IMR-90 (cell line): Measurements from ENCODE around the gene WDR46. TPM values are rescaled to one million over a fixed set of nuclear protein-coding genes. Genes with fewer than 3 reads are reported as not detected.

ENCODE experiments used
- ATAC-seq: fragments of 200-7000 bp; cut with Tn5 transposase; 2 replicates; pipeline ENCODE4 v1.9.1; 2020; ENCODE audit warnings: low read depth, mild to moderate bottlenecking, moderate library complexity
- BruUV-seq: library from RNA; stranded (reverse); fragments of 400-500 nt; replicated peaks from 2 replicates; lab custom pipeline; 2021; lab: Mats Ljungman, UMichigan
- CTCF ChIA-PET: fragments of 300-600 bp; formaldehyde crosslinking; extraction: SDS; loops from one replicate; lab custom pipeline; 2021; ENCODE audit warnings: antibody characterized with exemption; lab: Yijun Ruan, JAX
- POLR2A ChIA-PET: fragments of 300-600 bp; sonication (Branson Sonifier 250); formaldehyde crosslinking; loops from one replicate; lab custom pipeline; 2022; ENCODE audit warnings: antibody characterized with exemption; ENCODE audit not compliant: unreplicated experiment; lab: Charles Lee
- DNase-seq: peaks from one replicate; pipeline ENCODE4 v3.0.0; 2013
- H2AFZ ChIP-seq: replicated peaks from 2 replicates; pipeline ENCODE3; 2013; ENCODE audit warnings: low read length, mild to moderate bottlenecking; ENCODE audit not compliant: poor library complexity
- H2AK5ac ChIP-seq: 2 replicates; pipeline ENCODE4 v1.6.1; 2013; ENCODE audit warnings: low read depth, low read length, inconsistent platforms
- H2AK9ac ChIP-seq: replicated peaks from 2 replicates; pipeline ENCODE3; 2013; ENCODE audit warnings: mild to moderate bottlenecking, low read depth, low read length, moderate library complexity; ENCODE audit not compliant: poor library complexity
- H2BK120ac ChIP-seq: 2 replicates; pipeline ENCODE4 v1.6.1; 2013; ENCODE audit warnings: low read depth, low read length, inconsistent platforms
- H2BK15ac ChIP-seq: 3 replicates; pipeline ENCODE4 v1.6.1; 2013; ENCODE audit warnings: low read depth, low read length, inconsistent platforms
- H2BK20ac ChIP-seq: 2 replicates; pipeline ENCODE4 v1.6.1; 2013; ENCODE audit warnings: low read depth, mild to moderate bottlenecking, inconsistent platforms, low read length, moderate library complexity
- H2BK5ac ChIP-seq: 2 replicates; pipeline ENCODE4 v1.6.1; 2013; ENCODE audit warnings: mild to moderate bottlenecking, low read depth, low read length, inconsistent platforms; ENCODE audit not compliant: poor library complexity, severe bottlenecking
- H3K14ac ChIP-seq: replicated peaks from 2 replicates; pipeline ENCODE4 v1.6.1; 2013; ENCODE audit warnings: low read depth, low read length, inconsistent platforms
- H3K18ac ChIP-seq: 2 replicates; pipeline ENCODE4 v1.6.1; 2013; ENCODE audit warnings: low read depth, low read length, control low read depth
- H3K23ac ChIP-seq: 2 replicates; pipeline ENCODE4 v1.6.1; 2013; ENCODE audit warnings: low read depth, low read length, inconsistent platforms
- H3K27ac ChIP-seq: 2 replicates; pipeline ENCODE4 v1.5.1; 2013; ENCODE audit warnings: mild to moderate bottlenecking, control low read depth, low read length; ENCODE audit not compliant: insufficient read depth
- H3K27me3 ChIP-seq: 2 replicates; pipeline ENCODE4 v1.6.1; 2013; ENCODE audit warnings: low read length; ENCODE audit not compliant: control insufficient read depth, insufficient read depth
- H3K36me3 ChIP-seq: 2 replicates; pipeline ENCODE4 v1.6.1; 2013; ENCODE audit warnings: low read length, mixed read lengths; ENCODE audit not compliant: control insufficient read depth, insufficient read depth
- H3K4ac ChIP-seq: 2 replicates; pipeline ENCODE4 v1.6.1; 2013; ENCODE audit warnings: low read depth, low read length, inconsistent platforms
- H3K4me1 ChIP-seq: 2 replicates; pipeline ENCODE4 v1.6.1; 2013; ENCODE audit warnings: low read length, mixed read lengths; ENCODE audit not compliant: control insufficient read depth, insufficient read depth
- H3K4me2 ChIP-seq: 2 replicates; pipeline ENCODE4 v1.6.1; 2013; ENCODE audit warnings: low read depth, mild to moderate bottlenecking, control low read depth, low read length, moderate library complexity
- H3K4me3 ChIP-seq: 2 replicates; pipeline ENCODE4 v1.5.1; 2013; ENCODE audit warnings: low read depth, mild to moderate bottlenecking, control low read depth, low read length, moderate library complexity; ENCODE audit not compliant: insufficient read depth
- H3K56ac ChIP-seq: 2 replicates; pipeline ENCODE4 v1.6.1; 2013; ENCODE audit warnings: low read length, inconsistent platforms; ENCODE audit not compliant: insufficient read depth; ENCODE audit errors: extremely low read depth
- H3K79me1 ChIP-seq, 2 experiments: 2 replicates each; pipeline ENCODE4 v1.6.1; 2013; ENCODE audit warnings: low read length in 2 of 2, inconsistent platforms in 1 of 2, low read depth in 1 of 2
- H3K9ac ChIP-seq: 2 replicates; pipeline ENCODE4 v1.6.1; 2013; ENCODE audit warnings: low read depth, low read length, control low read depth
- H3K9me1 ChIP-seq: 2 replicates; pipeline ENCODE4 v1.6.1; 2013; ENCODE audit warnings: low read length, inconsistent platforms; ENCODE audit not compliant: insufficient read depth
- H3K9me3 ChIP-seq: 2 replicates; pipeline ENCODE4 v1.6.1; 2013; ENCODE audit warnings: low read length; ENCODE audit not compliant: control insufficient read depth, insufficient read depth
- H4K20me1 ChIP-seq: 2 replicates; pipeline ENCODE4 v1.6.1; 2013; ENCODE audit warnings: low read length, inconsistent platforms; ENCODE audit not compliant: insufficient read depth
- H4K5ac ChIP-seq: 2 replicates; pipeline ENCODE4 v1.6.1; 2013; ENCODE audit warnings: mild to moderate bottlenecking, low read depth, low read length, control low read depth
- H4K8ac ChIP-seq, 2 experiments: 2 replicates each; pipeline ENCODE4 v1.6.1; 2013; ENCODE audit warnings: low read depth in 2 of 2, low read length in 2 of 2, control low read depth in 1 of 2, inconsistent platforms in 1 of 2
- H4K91ac ChIP-seq: 2 replicates; pipeline ENCODE4 v1.6.1; 2013; ENCODE audit warnings: low read depth, low read length, inconsistent platforms; ENCODE audit not compliant: insufficient read depth
- BHLHE40 ChIP-seq: fragments of 150-350 bp; IDR thresholded peaks from 2 replicates; pipeline ENCODE4 v1.6.1; 2016; ENCODE audit warnings: mild to moderate bottlenecking, low read depth, low read length
- CEBPB ChIP-seq: IDR thresholded peaks from 2 replicates; pipeline ENCODE4 v1.6.1; 2012; ENCODE audit warnings: low read depth, low read length, improper control_type of control experiment
- CHD1 ChIP-seq: IDR thresholded peaks from 2 replicates; pipeline ENCODE4 v1.6.1; 2012; ENCODE audit warnings: low read depth, low read length, improper control_type of control experiment
- CTCF ChIP-seq: conservative IDR thresholded peaks from 2 replicates; pipeline ENCODE4 v1.5.1; 2012; ENCODE audit warnings: mild to moderate bottlenecking, low read depth, low read length, improper control_type of control experiment
- FOS ChIP-seq: fragments of 150-350 bp; IDR thresholded peaks from 2 replicates; pipeline ENCODE4 v1.6.1; 2016; ENCODE audit warnings: low read depth, low read length
- MAFK ChIP-seq: IDR thresholded peaks from 2 replicates; pipeline ENCODE4 v1.6.1; 2012; ENCODE audit warnings: low read depth, low read length, improper control_type of control experiment
- MAZ ChIP-seq: IDR thresholded peaks from 2 replicates; pipeline ENCODE4 v1.6.1; 2012; ENCODE audit warnings: low read depth, mild to moderate bottlenecking, low read length, improper control_type of control experiment, moderate library complexity, borderline replicate concordance
- MXI1 ChIP-seq: IDR thresholded peaks from 2 replicates; pipeline ENCODE4 v1.6.1; 2012; ENCODE audit warnings: low read depth, mild to moderate bottlenecking, low read length, moderate library complexity, borderline replicate concordance
- NFE2L2 ChIP-seq: fragments of 150-350 bp; IDR thresholded peaks from 2 replicates; pipeline ENCODE4 v1.6.1; 2016; ENCODE audit warnings: low read depth, mild to moderate bottlenecking, low read length
- POLR2A ChIP-seq: IDR thresholded peaks from 2 replicates; pipeline ENCODE4 v1.6.1; 2012; ENCODE audit warnings: mild to moderate bottlenecking, low read depth, low read length
- RAD21 ChIP-seq: IDR thresholded peaks from 2 replicates; pipeline ENCODE4 v1.6.1; 2012; ENCODE audit warnings: low read length, improper control_type of control experiment
- RCOR1 ChIP-seq: IDR thresholded peaks from 2 replicates; pipeline ENCODE4 v1.6.1; 2012; ENCODE audit warnings: mild to moderate bottlenecking, low read length, improper control_type of control experiment; ENCODE audit not compliant: insufficient replicate concordance
- RFX5 ChIP-seq: IDR thresholded peaks from 2 replicates; pipeline ENCODE4 v1.8.0; 2012; ENCODE audit warnings: low read depth, mild to moderate bottlenecking, low read length, moderate library complexity
- SMC3 ChIP-seq: fragments of 150-350 bp; IDR thresholded peaks from 2 replicates; pipeline ENCODE4 v1.6.1; 2016; ENCODE audit warnings: low read depth, mild to moderate bottlenecking, antibody characterized with exemption, low read length, moderate library complexity
- dilution Hi-C: fragments of 300-500 bp; cut with HindIII; formaldehyde crosslinking; loops from one replicate; pipeline ENCODE4 v1.14.3; 2018; ENCODE audit warnings: low sequenced_read_pairs; ENCODE audit not compliant: unreplicated experiment
- in situ Hi-C: fragments of 300-500 bp; cut with MboI; formaldehyde crosslinking; loops from 3 replicates; pipeline ENCODE4 v1.14.3; 2019; ENCODE audit warnings: low sequenced_read_pairs, inconsistent platforms, mixed read lengths
- intact Hi-C: fragments of 100-400 bp; cut with micrococcal nuclease; formaldehyde crosslinking; loops from 2 replicates; pipeline ENCODE4 v1.10.0; 2022
- polyA plus RNA-seq, 3 experiments: library from polyadenylated mRNA; depleted of rRNA; stranded (reverse); fragments of >200 nt; gene quantifications; 2 replicates each; pipeline ENCODE4 v1.2.3, GENCODE V29; 2012; ENCODE audit warnings: low replicate concordance in 1 of 3
- total RNA-seq: library from RNA; depleted of rRNA; stranded (reverse); fragments of >200 nt; gene quantifications from 2 replicates; pipeline ENCODE4 v1.2.3, GENCODE V29; 2012
- TF ChIP-seq, protein P1 (sequence below): fragments of 150-350 bp; IDR thresholded peaks from 2 replicates; pipeline ENCODE4 v1.6.1; 2016; ENCODE audit warnings: low read depth, mild to moderate bottlenecking, low read length, moderate library complexity, borderline replicate concordance
- TF ChIP-seq, protein P2 (sequence below): fragments of 150-350 bp; IDR thresholded peaks from 2 replicates; pipeline ENCODE4 v1.6.1; 2017; ENCODE audit warnings: mild to moderate bottlenecking, antibody characterized with exemption, low read length, low read depth

The WDR46 gene
- total and polyA plus RNA-seq, 2 of the 4 experiments (the other 2 are of a cell fraction): 73.8 to 81.6 TPM

- TF ChIP-seq, protein P1, sequence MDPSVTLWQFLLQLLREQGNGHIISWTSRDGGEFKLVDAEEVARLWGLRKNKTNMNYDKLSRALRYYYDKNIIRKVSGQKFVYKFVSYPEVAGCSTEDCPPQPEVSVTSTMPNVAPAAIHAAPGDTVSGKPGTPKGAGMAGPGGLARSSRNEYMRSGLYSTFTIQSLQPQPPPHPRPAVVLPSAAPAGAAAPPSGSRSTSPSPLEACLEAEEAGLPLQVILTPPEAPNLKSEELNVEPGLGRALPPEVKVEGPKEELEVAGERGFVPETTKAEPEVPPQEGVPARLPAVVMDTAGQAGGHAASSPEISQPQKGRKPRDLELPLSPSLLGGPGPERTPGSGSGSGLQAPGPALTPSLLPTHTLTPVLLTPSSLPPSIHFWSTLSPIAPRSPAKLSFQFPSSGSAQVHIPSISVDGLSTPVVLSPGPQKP: no peak
- no peak for TF ChIP-seq BHLHE40
- TF ChIP-seq RAD21: no peak
- TF ChIP-seq NFE2L2: no peak
- TF ChIP-seq, protein P2, sequence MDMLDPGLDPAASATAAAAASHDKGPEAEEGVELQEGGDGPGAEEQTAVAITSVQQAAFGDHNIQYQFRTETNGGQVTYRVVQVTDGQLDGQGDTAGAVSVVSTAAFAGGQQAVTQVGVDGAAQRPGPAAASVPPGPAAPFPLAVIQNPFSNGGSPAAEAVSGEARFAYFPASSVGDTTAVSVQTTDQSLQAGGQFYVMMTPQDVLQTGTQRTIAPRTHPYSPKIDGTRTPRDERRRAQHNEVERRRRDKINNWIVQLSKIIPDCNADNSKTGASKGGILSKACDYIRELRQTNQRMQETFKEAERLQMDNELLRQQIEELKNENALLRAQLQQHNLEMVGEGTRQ: no peak
- TF ChIP-seq RFX5: no peak
- TF ChIP-seq CHD1: no peak
- TF ChIP-seq MXI1: no peak
- no peak for TF ChIP-seq CEBPB
- no peak for TF ChIP-seq CTCF
- no peak for TF ChIP-seq RCOR1
- no peak for TF ChIP-seq FOS
- TF ChIP-seq MAFK: no peak
- no peak for TF ChIP-seq MAZ
- TF ChIP-seq SMC3: no peak
- no peak for TF ChIP-seq POLR2A
- POLR2A ChIA-PET: no interaction called here
- Histone ChIP-seq H4K91ac (no peak overlapping the region), H3K14ac (no peak overlapping the region), H3K9me1 (peaks cover 11% of the 10 kb centered on the region), H3K9ac (no peak overlapping the region), H4K5ac (no peak overlapping the region), H3K36me3 (peaks cover 11% of the 10 kb centered on the region; the same call in 1 of the 2 replicates), H2AK9ac (no peak overlapping the region), H2BK5ac (no peak overlapping the region), H3K56ac (no peak overlapping the region), H3K4ac (no peak overlapping the region), H3K27ac (no peak overlapping the region), H3K18ac (no peak overlapping the region), H2AFZ (no peak overlapping the region), H2BK20ac (no peak overlapping the region), H3K9me3 (no peaks in the 10 kb centered on the region), H2AK5ac (no peak overlapping the region), H3K4me2 (no peak overlapping the region), H4K20me1 (peaks cover 3% of the 10 kb centered on the region; the same call in 1 of the 2 replicates), H3K27me3 (no peaks in the 10 kb centered on the region), H3K4me1 (peaks cover 12% of the 10 kb centered on the region), H4K8ac (no peak overlapping the region), H3K79me1 (peaks cover 3 to 35% of the 10 kb centered on the region in 2 experiments; a peak in 3 of 4 replicates), H3K23ac (no peak overlapping the region), H2BK120ac (no peak overlapping the region), H2BK15ac (no peak overlapping the region), H3K4me3 (no peak overlapping the region)
- CTCF ChIA-PET: no interaction called here
- dilution Hi-C loops: no loop called here
- intact Hi-C loops: no loop called here
- no peak for ATAC-seq
- DNase-seq: no peak
- in situ Hi-C loops: no loop called here
- no TSS peak for BruUV-seq
Measured at GRCh38 chr6:33252759-33253158, 36.3 kb downstream of the WDR46 start.
